HPDE6-E6E7 (cell line): Measurements from ENCODE around the gene SMTN.
"Not testable (repeated sequence)": the region's sequence is repeated elsewhere in the genome, so short reads cannot be mapped to it uniquely, and the experiment has no call there.

Source experiments
- DNase-seq: peaks from one replicate; pipeline ENCODE4 v3.0.0; 2011; ENCODE audit warnings: missing footprints; ENCODE audit errors: extremely low spot score

The SMTN gene

DNA sequence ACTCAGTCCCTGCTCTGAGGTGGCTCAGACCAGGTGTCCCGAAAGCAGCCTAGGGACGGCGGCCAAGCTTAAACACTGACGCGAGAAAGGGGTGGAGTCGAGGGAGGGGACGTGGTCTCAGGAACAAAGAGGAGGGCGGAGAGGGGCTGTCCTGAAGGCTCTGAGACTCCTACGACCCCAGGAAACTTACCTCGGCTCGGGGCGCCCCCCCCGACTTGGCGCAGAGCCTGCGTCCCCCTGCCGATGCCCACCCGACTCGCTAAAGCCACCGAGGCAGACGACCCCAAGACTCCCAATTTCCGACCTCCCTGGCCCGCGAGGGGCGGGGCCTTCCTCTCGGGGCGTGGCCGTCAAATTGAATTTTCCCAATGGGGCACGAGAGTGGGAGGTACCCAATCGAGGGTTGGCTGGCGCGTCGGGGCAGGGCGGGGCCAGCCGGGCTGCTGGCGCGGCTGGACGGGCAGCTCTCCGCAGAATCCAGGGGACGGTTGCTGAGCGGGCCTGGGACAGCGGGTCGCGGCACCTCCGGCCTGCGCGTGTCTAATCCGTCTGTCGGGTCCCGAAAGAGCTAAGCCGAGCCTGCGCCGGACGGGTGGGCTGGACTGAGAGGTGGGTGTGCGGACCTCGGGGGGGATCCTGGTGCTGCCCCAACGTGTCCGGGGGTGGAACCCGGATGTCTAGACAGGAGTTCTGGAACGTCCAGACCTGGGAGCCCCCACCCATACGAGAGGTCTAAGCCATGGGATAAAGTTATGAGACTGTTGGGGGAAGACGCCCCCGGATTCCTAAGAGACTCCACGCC, at the start of gene SMTN:
Gene SMTN (plus strand): TSS at position 471 of the 802 bp plus-strand sequence. CDS start 1,941 bp downstream, outside the sequence.
- peak; percentile 92 for DNase-seq

DNA sequence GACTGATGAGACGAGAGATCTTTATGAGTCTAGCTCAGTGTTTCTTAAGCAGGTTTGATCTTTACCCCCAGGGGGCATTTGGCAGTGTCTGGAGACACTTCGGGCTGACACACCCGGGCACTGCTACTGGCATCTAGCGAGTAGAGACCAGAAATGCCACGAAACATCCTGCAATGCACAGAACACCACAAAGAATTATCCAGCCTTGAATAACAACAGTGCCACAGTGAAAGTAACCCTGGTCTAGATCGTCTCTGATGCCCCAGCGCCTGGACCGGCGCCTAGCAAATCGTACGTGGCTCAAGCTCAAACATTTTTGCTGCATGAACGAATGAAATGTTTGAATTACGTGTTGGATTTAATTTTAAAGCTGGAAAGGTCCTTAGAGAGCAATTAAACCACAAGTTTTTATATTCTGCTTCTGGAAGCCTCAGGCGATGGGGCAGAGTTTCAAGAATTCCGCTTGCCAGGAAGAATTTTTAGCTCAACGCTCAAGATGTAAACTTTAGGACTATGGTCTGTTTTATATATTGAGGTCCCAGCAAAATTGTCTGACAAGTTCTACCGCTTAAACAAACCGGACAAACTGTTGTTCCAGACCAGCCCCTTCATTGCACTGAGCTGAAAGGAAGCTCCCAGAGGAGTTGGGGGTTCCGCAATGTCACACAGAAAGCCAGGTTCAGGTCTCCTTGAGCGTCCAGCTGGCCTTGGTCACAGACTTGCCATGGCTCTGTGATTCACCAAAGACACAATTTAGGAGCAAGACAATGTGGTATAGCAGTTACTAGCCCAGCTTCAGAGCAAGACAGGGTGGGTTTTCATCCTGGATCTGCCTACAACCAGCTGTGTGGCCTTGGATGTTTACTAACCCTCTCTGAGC, 44.2 kb upstream of the SMTN start:
- DNase-seq, result no peak

DNA sequence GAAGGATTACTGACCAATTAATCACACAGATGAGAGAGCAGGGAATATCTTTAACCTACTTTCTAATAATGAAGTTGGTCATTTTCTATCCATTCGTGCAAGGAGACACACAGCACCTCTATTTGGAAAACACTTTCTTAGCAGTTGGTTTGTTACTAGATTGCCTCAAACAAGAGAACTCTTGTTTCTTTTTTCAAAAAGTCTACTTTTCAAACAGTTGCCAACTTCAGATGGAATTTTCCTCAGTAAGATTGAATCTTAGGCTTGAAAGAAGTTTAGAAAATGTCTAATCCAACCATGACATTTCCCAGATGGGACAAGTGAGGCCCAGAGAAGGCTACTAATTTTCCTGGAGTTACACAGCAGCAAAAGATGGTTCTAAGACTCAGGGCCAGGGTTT, 42.4 kb upstream of the SMTN start:
- no peak for DNase-seq

DNA sequence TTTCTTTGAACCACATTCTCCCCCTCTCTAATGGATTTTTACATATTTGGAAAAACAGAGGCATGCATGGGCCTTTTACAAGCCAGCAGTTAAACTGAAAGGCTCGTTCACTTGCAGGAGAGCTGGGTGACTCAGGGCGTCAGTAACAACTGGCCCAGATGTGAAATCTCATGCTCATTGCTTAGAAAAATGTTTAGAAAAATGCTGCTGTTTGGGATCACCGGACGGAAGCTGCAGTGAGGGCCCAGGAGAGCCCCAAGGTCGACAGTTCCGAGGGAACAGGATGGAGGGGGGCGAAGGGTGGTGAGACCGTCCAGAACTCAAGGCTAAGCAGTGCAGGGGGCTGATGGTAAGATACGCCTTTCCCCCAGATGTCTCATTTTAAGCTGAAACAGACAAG, 41.7 kb upstream of the SMTN start:
- DNase-seq, result no peak

DNA sequence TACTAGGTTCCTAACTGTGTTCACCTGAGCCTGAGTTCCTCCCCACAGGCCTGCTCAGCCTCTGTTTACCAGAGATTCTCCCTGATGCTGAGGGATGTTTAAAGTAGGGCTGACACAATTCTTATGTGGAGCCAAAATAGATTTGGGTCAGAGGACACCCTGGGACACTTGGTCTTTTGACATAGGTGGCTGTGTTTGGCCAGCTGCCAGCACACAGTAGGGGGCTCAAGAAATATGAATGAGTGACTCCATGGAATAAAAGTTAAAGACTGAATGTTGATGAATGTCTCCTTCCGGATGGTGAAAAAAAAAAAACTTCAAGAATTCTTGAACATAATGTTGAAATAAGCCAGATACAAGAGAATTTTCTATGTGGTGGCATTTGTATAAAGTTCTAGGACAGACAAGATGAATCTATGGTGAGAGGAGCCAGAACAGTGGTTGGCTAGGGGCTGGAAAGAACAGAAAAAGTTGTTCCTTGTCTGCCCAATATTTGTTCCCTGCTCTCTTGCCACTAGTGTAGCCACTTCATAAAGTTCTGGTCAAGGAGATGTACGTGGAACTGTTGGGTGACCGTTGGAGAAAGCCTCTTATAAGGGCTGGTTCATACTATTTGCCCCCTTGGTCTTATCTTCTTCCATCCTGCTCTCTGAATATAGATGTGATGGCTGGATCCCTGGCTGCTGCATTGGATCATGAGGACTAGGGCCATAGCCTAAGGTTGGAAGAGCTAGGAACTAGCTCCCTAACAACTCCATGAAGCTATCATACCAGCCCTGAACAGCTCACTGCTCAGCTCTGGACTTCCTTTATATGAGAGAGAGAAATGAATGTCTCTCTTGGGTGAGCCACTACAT, 40.3 kb upstream of the SMTN start:
- DNase-seq, result no peak

DNA sequence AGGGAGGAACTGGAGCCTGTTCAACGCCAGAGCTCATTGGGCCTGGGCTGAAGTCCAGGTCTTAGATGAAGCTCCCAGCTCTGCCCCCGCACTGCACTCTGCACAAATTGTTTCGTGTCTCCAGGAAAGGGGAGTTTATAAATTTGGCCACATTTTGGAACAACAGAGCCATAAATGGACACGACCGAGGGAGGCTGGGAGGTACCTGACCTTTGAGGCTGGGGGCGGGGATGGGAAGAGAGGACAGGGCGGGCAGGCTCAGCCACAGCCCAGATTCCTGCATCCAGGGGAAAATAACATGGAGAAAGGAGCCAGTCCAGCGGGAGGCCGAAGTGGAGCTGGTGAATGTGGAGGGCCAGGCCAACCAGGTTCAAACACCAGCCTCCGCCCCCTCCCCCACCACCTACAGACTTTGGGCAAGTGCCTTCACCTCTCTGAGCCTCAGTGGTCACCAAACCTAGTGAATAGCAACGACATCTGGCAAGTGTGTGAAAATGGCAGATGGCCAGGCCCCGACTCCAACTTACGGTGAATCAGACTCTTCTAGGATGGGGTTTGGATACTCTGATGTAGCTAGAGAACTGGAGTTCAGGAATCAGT, 36.8 kb upstream of the SMTN start:
- no peak for DNase-seq

DNA sequence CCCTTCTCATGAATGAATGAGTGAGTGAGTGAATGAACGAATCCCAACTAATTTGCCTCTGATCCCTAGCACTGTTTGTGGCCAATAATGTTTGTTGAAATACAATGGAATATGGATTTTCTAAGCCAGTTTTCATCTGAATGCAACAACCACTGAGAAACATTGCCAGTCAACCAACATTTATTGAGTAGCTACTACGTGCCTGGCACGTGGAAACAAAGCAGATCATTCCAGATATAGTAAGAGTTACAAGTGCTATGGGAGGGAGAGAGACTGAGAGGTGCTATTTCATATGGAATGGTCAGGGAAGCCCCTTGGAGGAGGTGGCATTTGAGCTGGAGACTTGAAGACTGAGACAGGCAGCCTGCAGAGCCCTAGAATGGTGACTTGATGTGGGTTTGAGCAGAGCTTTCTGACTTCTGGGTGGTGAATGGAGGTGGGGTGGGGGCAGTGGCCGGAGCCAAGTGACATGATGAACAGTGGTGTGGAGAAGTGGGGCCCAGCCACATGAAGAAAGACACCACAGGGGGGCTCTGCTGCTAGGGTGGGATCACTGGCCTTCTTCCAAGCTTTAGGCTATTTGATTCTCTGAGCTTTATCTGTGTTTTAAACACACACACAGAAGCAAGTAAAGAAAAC, 35.1 kb upstream of the SMTN start:
- no peak for DNase-seq

DNA sequence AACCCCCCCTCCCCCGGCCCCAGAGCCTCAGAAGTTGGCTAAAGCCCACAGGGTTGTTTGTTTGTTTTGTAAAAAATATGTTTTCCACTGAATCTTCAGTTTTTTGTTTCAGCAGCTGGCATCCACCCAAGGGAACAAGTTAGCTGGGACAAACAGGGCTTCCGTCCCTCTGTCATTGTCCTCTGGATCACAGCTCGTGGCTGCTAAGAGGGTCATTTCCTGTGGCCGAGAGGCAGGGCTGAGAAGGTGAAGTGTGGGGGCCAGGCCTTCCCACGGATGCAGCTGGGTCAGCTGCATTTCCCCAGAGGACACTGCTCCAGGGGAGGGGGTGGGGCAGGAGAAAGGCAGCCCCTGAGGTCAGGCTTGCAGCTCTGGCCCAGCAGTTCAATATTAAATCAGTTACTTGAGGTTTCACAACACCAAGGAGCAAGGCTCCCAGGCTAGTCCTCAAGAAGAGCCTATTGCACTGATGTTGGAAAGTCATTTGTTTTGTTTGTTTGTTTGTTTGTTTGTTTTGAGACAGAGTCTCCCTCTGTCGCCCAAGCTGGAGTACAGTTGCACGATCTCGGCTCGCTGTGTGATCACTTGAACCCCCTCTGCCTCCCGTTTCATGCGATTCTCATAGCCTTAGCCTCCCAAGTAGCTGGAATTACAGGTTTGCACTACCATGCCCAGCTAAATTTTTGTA, 34.4 kb upstream of the SMTN start:
- no peak for DNase-seq

DNA sequence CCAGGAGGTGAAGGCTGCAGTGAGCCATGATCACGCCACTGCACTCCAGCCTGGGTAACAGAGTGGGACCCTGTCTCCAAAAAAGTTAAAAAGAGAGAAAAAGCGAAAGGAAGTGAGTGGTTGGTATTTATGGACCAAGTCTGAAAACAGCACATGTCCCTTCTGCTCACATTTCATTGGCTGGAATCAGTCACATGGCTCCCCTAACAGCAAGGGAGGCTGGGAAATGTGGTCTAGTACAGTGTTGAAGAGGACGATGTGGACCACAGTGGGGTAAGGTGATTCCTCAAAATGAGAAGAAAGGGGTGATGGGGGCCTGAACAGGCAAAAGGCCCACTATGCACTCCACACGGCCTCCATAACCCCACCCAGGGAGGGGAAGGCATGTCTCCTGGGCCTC, 32.5 kb upstream of the SMTN start:
- DNase-seq, result no peak

DNA sequence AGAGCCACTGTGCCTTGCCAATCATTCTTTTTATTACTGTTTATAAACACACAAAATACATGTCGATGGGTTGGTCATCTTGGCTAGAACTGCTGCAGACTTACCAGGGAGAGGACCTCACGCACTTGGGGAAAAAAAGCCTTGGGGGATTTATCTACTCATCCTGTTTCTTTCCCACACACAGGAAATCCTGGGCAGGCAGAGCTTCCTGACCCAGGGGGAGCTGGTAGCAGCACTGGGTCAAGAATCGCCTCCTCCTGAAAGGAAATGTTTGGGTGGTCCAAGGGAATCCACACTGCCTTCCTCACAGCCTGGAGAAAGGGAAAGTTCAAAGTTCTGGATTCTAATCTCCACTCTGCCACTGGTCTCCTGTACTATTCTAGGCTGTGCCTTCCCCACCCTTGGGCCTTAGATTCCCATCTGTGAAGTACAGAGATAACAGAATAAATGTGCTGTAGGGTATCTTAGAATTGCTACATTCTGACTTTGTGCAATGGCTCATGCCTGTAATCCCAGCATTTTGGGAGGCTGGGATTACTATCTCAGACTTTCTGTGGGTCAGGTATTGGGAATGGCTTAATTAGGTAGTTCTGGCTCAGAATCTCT, 31.2 kb upstream of the SMTN start:
- no peak for DNase-seq

DNA sequence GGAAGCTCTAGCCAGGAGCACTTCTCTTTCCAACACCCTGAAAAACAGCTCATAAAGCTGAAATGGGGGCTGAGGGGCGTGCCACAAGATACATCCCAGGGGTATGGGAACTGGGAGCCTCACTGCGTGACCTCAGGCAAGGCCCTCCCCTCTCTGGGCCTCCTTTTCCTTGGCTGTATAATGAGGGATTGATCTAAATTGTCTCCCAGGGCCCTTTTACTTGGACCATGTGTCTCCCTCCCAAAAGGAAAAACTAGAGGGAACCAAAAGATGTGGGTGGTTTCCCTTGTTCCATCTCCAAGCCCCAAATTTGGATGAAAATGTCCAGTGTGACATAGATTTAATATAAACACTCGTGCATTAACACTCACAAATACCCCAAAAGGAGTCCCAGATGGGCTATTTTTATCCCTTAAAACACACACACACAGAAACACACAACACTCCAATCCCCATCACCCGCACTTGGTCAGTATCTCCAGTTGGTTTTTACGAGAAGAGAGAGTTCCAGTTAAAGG, 25.9 kb upstream of the SMTN start:
- no peak for DNase-seq

DNA sequence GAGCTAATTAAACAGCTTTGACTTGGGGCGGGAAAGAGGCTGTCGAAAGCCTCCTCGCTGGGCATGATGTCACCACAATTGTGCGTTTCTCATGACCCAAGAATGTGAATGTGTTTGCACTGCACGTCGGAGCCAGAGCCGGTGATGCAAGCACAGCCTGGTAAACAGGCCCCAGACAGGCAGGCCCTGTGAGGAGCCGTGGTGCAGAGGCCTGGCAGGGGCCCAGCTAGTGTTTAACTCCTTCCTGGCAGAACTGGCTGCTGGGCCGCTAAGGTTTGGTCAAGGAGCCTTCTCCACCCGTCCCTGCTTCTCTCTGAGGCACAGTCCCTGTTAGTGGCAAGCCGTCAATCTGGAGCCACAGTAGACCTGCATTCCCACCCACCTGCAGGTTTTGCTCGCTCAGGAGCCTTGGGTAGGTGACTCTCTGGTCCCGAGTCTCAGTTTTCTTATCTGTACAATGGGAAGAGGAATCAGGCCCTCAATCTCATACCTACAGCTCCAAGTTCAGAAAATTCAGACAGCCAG, 25.4 kb upstream of the SMTN start:
- DNase-seq, result peak; percentile 86

DNA sequence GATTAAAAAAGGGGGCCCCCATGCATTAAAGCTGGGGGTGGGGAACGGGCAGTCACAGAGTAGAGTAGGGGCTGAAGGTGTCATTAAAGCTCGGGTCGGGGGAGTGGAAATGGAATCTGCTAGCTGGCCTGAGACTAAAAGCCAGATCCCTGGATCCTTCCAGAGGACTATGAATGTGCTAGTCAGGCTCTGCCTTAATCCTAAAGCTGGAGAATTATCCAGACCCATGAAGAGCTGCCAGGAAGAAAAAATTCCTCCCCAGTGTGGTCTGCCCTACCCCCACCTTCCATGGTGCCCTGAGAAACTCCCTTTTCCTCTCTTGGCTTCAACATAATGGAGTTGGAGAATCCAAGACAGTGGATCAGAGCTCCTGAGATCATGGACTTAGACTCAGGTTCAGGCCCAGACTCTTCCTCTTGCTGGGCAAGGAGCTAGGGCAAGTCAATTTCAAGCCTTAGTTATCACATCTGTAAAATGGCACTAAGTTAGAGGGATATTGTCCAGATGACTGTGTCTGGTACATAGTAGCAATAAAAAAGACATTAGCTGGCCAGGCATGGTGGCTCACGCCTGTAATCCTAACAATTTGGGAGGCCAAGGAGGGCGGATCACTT, 24.0 kb upstream of the SMTN start:
- DNase-seq, result no peak

DNA sequence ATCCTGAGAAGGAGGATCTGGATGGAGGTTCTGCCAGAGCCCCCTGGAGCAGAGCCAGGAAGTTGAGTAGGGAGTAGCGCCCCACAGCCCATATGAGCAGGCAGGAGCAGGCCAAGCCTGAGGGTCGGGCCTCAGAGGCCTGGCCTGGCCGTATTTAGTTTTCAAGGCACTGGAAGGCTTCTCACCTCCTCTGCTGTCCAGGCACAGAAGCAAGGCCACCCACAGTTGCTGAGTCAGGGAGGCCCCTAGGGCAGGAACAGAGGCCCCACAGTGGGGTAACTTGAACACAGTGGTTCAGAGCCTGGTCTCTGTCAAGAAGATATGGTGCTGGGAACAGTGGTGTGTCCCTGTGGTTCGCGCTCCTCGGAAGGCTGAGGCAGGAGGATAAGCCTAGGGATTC, 21.5 kb upstream of the SMTN start:
- DNase-seq, result not testable (repeated sequence)

DNA sequence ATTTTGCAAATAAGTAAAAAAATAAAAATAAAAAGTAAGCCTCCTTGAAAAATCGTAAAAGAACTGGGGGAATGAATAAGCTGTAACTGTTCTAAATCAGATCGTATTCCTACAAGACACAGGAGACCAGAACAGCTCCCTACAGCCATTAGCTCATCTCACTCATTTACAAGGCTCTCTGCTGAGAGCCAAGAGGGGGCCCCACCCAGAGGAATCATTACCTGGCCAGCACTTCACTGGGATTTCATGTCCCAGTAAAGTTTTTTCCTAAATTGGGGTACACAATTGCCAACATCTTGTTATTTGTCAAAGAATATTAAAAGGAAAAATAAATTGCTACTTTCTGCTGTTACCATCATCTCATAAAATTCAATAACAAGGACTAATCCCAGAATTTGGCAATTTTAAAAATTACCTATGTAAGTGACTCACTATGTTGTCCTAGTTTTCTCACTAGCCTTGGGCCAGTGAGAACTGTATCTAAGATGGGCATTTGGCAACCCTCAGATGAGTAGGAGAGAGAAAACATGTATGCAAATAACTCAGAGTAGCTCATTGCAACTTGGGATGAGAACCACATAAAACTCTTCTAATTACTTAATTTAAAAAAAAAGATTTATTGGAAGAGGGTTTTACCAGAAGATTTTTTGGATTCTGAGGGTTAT, 18.4 kb upstream of the SMTN start:
- DNase-seq, result no peak

DNA sequence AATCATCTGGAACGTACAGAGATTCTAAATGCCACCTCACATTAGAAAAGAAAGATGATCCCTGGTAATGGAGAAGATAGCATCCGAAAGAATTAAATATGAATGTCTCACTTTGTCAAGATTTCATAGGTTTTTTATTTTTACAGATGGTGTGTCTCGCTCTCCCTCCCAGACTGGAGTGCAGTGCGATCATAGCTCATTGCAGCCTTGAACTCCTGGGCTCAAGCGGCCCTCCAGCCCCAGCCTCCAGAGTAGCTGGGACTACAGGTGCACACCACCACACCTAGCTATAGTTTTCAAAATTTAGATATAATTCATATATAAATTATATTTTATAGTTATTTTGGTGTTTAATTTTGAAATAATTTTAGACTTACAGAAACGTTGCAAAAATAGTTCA, 16.7 kb upstream of the SMTN start:
- no peak for DNase-seq

DNA sequence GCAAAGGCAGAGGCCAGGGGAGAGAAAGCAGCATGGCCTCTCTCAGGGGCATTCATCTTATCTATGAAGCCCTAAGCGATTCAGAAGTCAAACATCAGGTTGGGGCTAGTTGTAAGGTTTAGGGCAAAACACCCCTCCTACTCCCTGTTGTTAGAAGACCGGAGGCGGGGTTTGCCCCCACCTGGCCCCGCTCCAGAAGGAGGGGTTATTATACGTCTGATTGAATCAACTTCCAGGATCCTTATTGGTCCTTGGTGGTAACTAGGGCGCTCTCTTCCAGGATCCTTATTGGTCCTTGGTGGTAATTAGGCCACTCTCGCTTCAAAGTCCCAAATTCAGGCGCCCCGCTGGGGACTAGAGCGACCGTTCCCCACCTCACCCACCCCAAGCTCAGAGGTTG, 12.1 kb upstream of the SMTN start:
- no peak for DNase-seq

DNA sequence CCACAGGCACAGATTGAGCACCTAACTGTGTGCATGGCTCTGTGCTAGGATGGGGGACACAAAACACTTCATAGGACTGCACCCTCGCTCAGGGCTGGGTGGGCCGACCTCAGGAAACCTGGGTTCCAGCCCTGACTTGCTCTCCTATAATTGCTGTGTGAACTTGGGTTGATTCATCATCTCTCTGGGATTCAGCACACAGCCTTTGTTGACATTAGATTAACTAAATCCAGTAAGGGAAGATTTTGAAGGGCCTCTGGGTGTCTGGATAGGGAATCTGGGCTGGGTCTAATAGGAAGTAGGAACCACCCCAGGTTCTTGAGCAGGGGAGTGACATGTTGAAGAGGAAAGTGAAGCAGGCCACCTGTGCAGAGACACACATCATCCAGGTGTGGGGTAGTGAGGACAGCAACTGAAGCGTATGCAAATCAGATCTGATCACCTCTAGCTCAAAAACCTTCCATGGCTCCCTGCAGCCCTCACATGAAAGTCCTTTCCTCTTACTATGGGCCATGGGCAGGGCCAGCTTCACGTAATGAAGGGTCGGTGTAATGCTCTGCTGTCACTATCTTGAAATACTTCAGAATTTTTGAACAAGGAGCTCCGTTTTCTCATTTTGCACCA, 11.3 kb upstream of the SMTN start:
- DNase-seq, result not testable (repeated sequence)
